ENCODE results near the gene GXYLT2.
A peak's percentile ranks its signal among the peaks of the same experiment; 100 is the strongest.

GXYLT2 gene

GRCh38 chr3:72995337-72995736 lies 107.5 kb downstream of the GXYLT2 start:
- no peak overlapping the region for H3K9ac ChIP-seq (ENCODE audit: low read length)
- H3K36me3 ChIP-seq (replicated peaks; ENCODE audit: insufficient read depth, low read length) = no peaks in the 10 kb centered on the region; the same call in 1 of the 2 replicates
- no peaks in the 10 kb centered on the region for H3K27me3 ChIP-seq (replicated peaks; ENCODE audit: insufficient read depth, low read length)
- H3K27ac ChIP-seq (ENCODE audit: low read length) = no peak overlapping the region
- H3F3A ChIP-seq (ENCODE audit: insufficient read depth, low read length) = peaks cover 15% of the 10 kb centered on the region
- TF ChIP-seq EZH2 (optimal IDR thresholded peaks at IDR 0.05; ENCODE audit: low read depth, low read length) (no peak), EZH2phosphoT487 (IDR thresholded peaks at IDR 0.05; ENCODE audit: low read length) (no peak), CTCF (IDR thresholded peaks at IDR 0.05; ENCODE audit: low read length) (no peak)
- H2AFZ ChIP-seq (ENCODE audit: low read length) = no peak overlapping the region
- no peak overlapping the region for H3K4me3 ChIP-seq (ENCODE audit: low read length)
- H3K79me2 ChIP-seq (ENCODE audit: low read length) = peaks cover 35% of the 10 kb centered on the region
- H3K9me3 ChIP-seq (replicated peaks; ENCODE audit: insufficient read depth, low read length) = no peaks in the 10 kb centered on the region
- no peak overlapping the region for H3K4me2 ChIP-seq (ENCODE audit: low read depth, low read length)
- DNase-seq = no peak
- H4K20me1 ChIP-seq (ENCODE audit: insufficient read depth, low read length) = peaks cover 22% of the 10 kb centered on the region
- H3K4me1 ChIP-seq (ENCODE audit: low read length) = peaks cover 12% of the 10 kb centered on the region; the same call in 1 of the 2 replicates
- no peaks in the 10 kb centered on the region for H3K9me2 ChIP-seq (replicated peaks; ENCODE audit: insufficient read depth, low read length)

- H3K4me1 ChIP-seq (ENCODE audit: low read length) = peaks cover 16% of the 10 kb centered on the region; the same call in 1 of the 2 replicates
- H3K79me2 ChIP-seq (ENCODE audit: low read length) = peaks cover 42% of the 10 kb centered on the region
- no peak for TF ChIP-seq EZH2 (optimal IDR thresholded peaks at IDR 0.05; ENCODE audit: low read depth, low read length)
- TF ChIP-seq EZH2phosphoT487 (IDR thresholded peaks at IDR 0.05; ENCODE audit: low read length) = no peak
- no peak for TF ChIP-seq CTCF (IDR thresholded peaks at IDR 0.05; ENCODE audit: low read length)
- no peaks in the 10 kb centered on the region for H3K9me2 ChIP-seq (replicated peaks; ENCODE audit: insufficient read depth, low read length)
- peak overlapping the region; percentile 85; the same call in 1 of the 2 replicates for H3K9ac ChIP-seq (ENCODE audit: low read length)
- peak overlapping the region; percentile 73 for H3K4me3 ChIP-seq (ENCODE audit: low read length)
- DNase-seq = no peak
- peak overlapping the region; percentile 78; the same call in 1 of the 2 replicates for H3K27ac ChIP-seq (ENCODE audit: low read length)
- no peaks in the 10 kb centered on the region for H3K9me3 ChIP-seq (replicated peaks; ENCODE audit: insufficient read depth, low read length)
- H3F3A ChIP-seq (ENCODE audit: insufficient read depth, low read length) = peaks cover 15% of the 10 kb centered on the region
- H2AFZ ChIP-seq (ENCODE audit: low read length) = peak overlapping the region; percentile 100
- peak overlapping the region; percentile 98 for H3K4me2 ChIP-seq (ENCODE audit: low read depth, low read length)
- no peaks in the 10 kb centered on the region for H3K27me3 ChIP-seq (replicated peaks; ENCODE audit: insufficient read depth, low read length)
- H4K20me1 ChIP-seq (ENCODE audit: insufficient read depth, low read length) = peaks cover 30% of the 10 kb centered on the region
- no peaks in the 10 kb centered on the region; the same call in 1 of the 2 replicates for H3K36me3 ChIP-seq (replicated peaks; ENCODE audit: insufficient read depth, low read length)
Measured at GRCh38 chr3:72996121-72996472, 108.3 kb downstream of the GXYLT2 start.

GRCh38 chr3:72996473-72997333 lies 108.9 kb downstream of the GXYLT2 start, which contains the start of gene PPP4R2:
PPP4R2 (plus strand) TSS chr3:72996811; CDS start chr3:72997038, 227 bp downstream.
- DNase-seq = peak; percentile 91
- Histone ChIP-seq H3K4me1 (ENCODE audit: low read length) (peaks cover 16% of the 10 kb centered on the region; the same call in 1 of the 2 replicates), H4K20me1 (ENCODE audit: insufficient read depth, low read length) (peaks cover 30% of the 10 kb centered on the region), H3K9me2 (replicated peaks; ENCODE audit: insufficient read depth, low read length) (no peaks in the 10 kb centered on the region), H3K27ac (ENCODE audit: low read length) (peak within 1 kb of the TSS; percentile 78), H3F3A (ENCODE audit: insufficient read depth, low read length) (peaks cover 15% of the 10 kb centered on the region), H3K79me2 (ENCODE audit: low read length) (peaks cover 48% of the 10 kb centered on the region), H3K27me3 (replicated peaks; ENCODE audit: insufficient read depth, low read length) (no peaks in the 10 kb centered on the region), H3K9ac (ENCODE audit: low read length) (peak within 1 kb of the TSS; percentile 85), H2AFZ (ENCODE audit: low read length) (peak within 1 kb of the TSS; percentile 100), H3K9me3 (replicated peaks; ENCODE audit: insufficient read depth, low read length) (no peaks in the 10 kb centered on the region), H3K4me2 (ENCODE audit: low read depth, low read length) (peak within 1 kb of the TSS; percentile 98), H3K36me3 (replicated peaks; ENCODE audit: insufficient read depth, low read length) (no peaks in the 10 kb centered on the region; the same call in 1 of the 2 replicates), H3K4me3 (ENCODE audit: low read length) (peak within 1 kb of the TSS; percentile 73)
- TF ChIP-seq CTCF (IDR thresholded peaks at IDR 0.05; ENCODE audit: low read length) (no peak), EZH2phosphoT487 (IDR thresholded peaks at IDR 0.05; ENCODE audit: low read length) (no peak), EZH2 (optimal IDR thresholded peaks at IDR 0.05; ENCODE audit: low read depth, low read length) (no peak)
